Activated CD4-positive, alpha-beta memory T cell treated with anti-CD3 and anti-CD28 coated beads for 36 hours (primary cell): ENCODE results near the gene IQGAP2. TPM values are rescaled to one million over a fixed set of nuclear protein-coding genes. Genes with fewer than 3 reads are reported as not detected.
A peak's percentile ranks its signal among the peaks of the same experiment; 100 is the strongest.

ENCODE experiments used
- CTCF ChIA-PET: fragments of 350-600 bp; sonication (Branson Sonifier 250); formaldehyde crosslinking; loops from one replicate; lab custom pipeline; 2021; ENCODE audit warnings: antibody characterized with exemption, inconsistent platforms; lab: Charles Lee
- POLR2A ChIA-PET: fragments of 350-600 bp; sonication (Branson Sonifier 250); formaldehyde crosslinking; loops from one replicate; lab custom pipeline; 2021; ENCODE audit warnings: antibody characterized with exemption; lab: Charles Lee
- DNase-seq: peaks from one replicate; pipeline ENCODE4 v3.0.0-alpha.2; 2020
- H3K27ac Mint-ChIP-seq: one replicate; pipeline ENCODE4 v1.8.0; 2021; ENCODE audit warnings: mixed read lengths
- H3K27me3 Mint-ChIP-seq: one replicate; pipeline ENCODE4 v1.8.0; 2021; ENCODE audit warnings: mixed read lengths
- H3K36me3 Mint-ChIP-seq: one replicate; pipeline ENCODE4 v1.8.0; 2021; ENCODE audit warnings: mixed read lengths
- H3K4me1 Mint-ChIP-seq: one replicate; pipeline ENCODE4 v1.8.0; 2021; ENCODE audit warnings: low read depth, mixed read lengths
- H3K4me3 Mint-ChIP-seq: one replicate; pipeline ENCODE4 v1.8.0; 2021; ENCODE audit warnings: mild to moderate bottlenecking, mixed read lengths
- H3K9me3 Mint-ChIP-seq: one replicate; pipeline ENCODE4 v1.8.0; 2021; ENCODE audit warnings: mixed read lengths
- intact Hi-C: fragments of 100-400 bp; cut with micrococcal nuclease; formaldehyde crosslinking; loops from one replicate; pipeline ENCODE4 v1.15.1; 2023
- total RNA-seq, 2 experiments: library from RNA; stranded (reverse); gene quantifications; one replicate each; pipeline ENCODE4 v1.2.3, GENCODE V29; 2021

The IQGAP2 gene
- total RNA-seq, 2 experiments from 2014 or later: 92.7 to 93.0 TPM

- Mint-ChIP-seq H3K4me3 (peak overlapping the region; percentile 98), H3K27me3 (no peaks in the 10 kb centered on the region), H3K27ac (peak overlapping the region; percentile 98), H3K36me3 (peaks cover 8% of the 10 kb centered on the region), H3K9me3 (no peaks in the 10 kb centered on the region), H3K4me1 (peaks cover 51% of the 10 kb centered on the region)
- intact Hi-C loops: loop anchor here (1.0 to 5.0 kb wide), 15 partner anchors 70 to 1826 kb away; partner anchors contain the start of genes GCNT4 and POC5
- CTCF ChIA-PET: interaction anchor here (0.7 to 7.5 kb wide), 20 partner anchors 8 to 371 kb away, joined by 3 to 164 read pairs (median 5); no protein-coding TSS in a partner anchor
- POLR2A ChIA-PET: interaction anchor here (0.7 to 5.4 kb wide), 14 partner anchors 13 to 180 kb away, joined by 3 to 68 read pairs (median 5); no protein-coding TSS in a partner anchor
- DNase-seq: peak; percentile 83
Measured at GRCh38 chr5:76403766-76404222, 709 bp downstream of the IQGAP2 start.

GRCh38 chr5:76404223-76405211, 1.4 kb downstream of the IQGAP2 start:
- peak; percentile 90 for DNase-seq
- Mint-ChIP-seq H3K4me1 (peaks cover 57% of the 10 kb centered on the region), H3K4me3 (peak overlapping the region; percentile 98), H3K36me3 (peaks cover 11% of the 10 kb centered on the region), H3K27me3 (no peaks in the 10 kb centered on the region), H3K9me3 (no peaks in the 10 kb centered on the region), H3K27ac (peak overlapping the region; percentile 98)
- ChIA-PET POLR2A (interaction anchor here (0.7 to 5.4 kb wide), 13 partner anchors 10 to 179 kb away, joined by 3 to 68 read pairs (median 5); no protein-coding TSS in a partner anchor), CTCF (interaction anchor here (0.7 to 7.5 kb wide), 19 partner anchors 8 to 370 kb away, joined by 3 to 164 read pairs (median 4); no protein-coding TSS in a partner anchor)
- intact Hi-C loops: loop anchor here (1.0 to 5.0 kb wide), 13 partner anchors 69 to 1827 kb away; partner anchors contain the start of genes GCNT4 and POC5

DNA sequence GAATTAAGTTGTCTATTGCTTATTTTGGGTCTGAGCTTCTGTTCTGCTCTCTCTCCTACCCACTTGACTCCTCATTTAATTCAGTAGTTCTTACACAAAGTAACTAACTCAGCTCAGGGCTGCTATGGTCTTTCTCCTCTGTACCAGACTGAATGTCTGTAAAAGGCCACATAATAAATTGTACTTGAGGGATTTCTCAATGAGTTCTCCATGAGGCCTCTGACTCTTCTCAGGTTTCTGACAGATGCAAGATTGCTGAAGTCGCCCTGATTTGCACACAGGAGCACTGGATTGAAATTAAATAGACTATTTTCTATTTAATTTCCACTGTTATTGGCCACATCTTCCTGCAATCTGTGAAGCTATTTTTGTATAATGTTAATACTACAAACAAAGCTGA, 2.9 kb downstream of the IQGAP2 start:
- no peaks in the 10 kb centered on the region for H3K27me3 Mint-ChIP-seq
- POLR2A ChIA-PET: interaction anchor here (1.4 to 5.4 kb wide), 4 partner anchors 8 to 142 kb away, joined by 3 to 68 read pairs (median 35); no protein-coding TSS in a partner anchor
- H3K36me3 Mint-ChIP-seq: peaks cover 13% of the 10 kb centered on the region
- peaks cover 68% of the 10 kb centered on the region for H3K4me1 Mint-ChIP-seq
- no peaks in the 10 kb centered on the region for H3K9me3 Mint-ChIP-seq
- intact Hi-C loops: no loop called here
- H3K27ac Mint-ChIP-seq: peak overlapping the region; percentile 98
- DNase-seq: no peak
- peak overlapping the region; percentile 98 for H3K4me3 Mint-ChIP-seq
- CTCF ChIA-PET: interaction anchor here (1.2 to 7.5 kb wide), 5 partner anchors 39 to 142 kb away, joined by 3 to 164 read pairs (median 18); no protein-coding TSS in a partner anchor

- intact Hi-C loops: no loop called here
- POLR2A ChIA-PET: interaction anchor here (0.8 to 5.3 kb wide), 3 partner anchors 7 to 141 kb away, joined by 3 to 66 read pairs (median 4); no protein-coding TSS in a partner anchor
- peak overlapping the region; percentile 69 for H3K27ac Mint-ChIP-seq
Measured at GRCh38 chr5:76406673-76407072, 3.6 kb downstream of the IQGAP2 start.

DNA sequence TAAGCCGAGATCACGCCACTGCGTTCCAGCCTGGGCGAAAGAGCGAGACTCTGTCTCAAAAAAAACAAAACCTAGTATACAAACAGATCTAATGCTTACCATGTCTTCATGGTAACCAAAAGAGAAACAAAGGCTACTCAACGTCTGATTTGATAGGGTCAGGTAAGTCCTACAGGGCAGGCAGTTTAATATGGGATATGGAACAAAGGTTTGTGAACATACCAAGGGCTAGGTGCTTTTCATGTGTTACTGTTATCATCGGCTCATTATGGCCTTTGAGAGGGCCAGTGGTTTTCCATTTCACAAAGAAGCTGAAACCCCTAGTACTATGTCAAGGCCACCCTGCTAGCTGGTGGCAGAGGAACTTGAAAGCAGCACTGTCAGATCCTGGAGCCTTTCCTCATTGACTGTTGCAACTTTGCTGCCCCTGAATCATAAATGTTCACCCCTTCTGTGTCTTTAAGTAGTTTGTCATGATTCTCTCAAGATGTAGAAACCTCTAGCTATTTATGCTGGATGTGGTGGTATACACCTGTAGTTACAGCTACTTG, 5.1 kb downstream of the IQGAP2 start:
- ChIA-PET CTCF (interaction anchor here (1.5 to 7.5 kb wide), 2 partner anchors 135 to 175 kb away, joined by 7 to 164 read pairs; no protein-coding TSS in a partner anchor), POLR2A (interaction anchor here (1.3 kb wide), 1 partner anchor 135 kb away, joined by 4 read pairs; no protein-coding TSS in a partner anchor)
- DNase-seq: no peak
- Mint-ChIP-seq H3K36me3 (peaks cover 13% of the 10 kb centered on the region), H3K9me3 (no peaks in the 10 kb centered on the region), H3K4me3 (no peak overlapping the region), H3K27me3 (no peaks in the 10 kb centered on the region), H3K4me1 (peaks cover 70% of the 10 kb centered on the region), H3K27ac (peak overlapping the region; percentile 23)
- intact Hi-C loops: no loop called here

More at GRCh38 chr5:76406673-76407072, 3.6 kb downstream of the IQGAP2 start:
- H3K9me3 Mint-ChIP-seq: no peaks in the 10 kb centered on the region
- peaks cover 69% of the 10 kb centered on the region for H3K4me1 Mint-ChIP-seq
- CTCF ChIA-PET: interaction anchor here (6.5 to 7.5 kb wide), 2 partner anchors 136 to 141 kb away, joined by 70 to 164 read pairs; no protein-coding TSS in a partner anchor
- H3K36me3 Mint-ChIP-seq: peaks cover 13% of the 10 kb centered on the region
- peak; percentile 26 for DNase-seq
- H3K4me3 Mint-ChIP-seq: no peak overlapping the region
- H3K27me3 Mint-ChIP-seq: no peaks in the 10 kb centered on the region

DNA sequence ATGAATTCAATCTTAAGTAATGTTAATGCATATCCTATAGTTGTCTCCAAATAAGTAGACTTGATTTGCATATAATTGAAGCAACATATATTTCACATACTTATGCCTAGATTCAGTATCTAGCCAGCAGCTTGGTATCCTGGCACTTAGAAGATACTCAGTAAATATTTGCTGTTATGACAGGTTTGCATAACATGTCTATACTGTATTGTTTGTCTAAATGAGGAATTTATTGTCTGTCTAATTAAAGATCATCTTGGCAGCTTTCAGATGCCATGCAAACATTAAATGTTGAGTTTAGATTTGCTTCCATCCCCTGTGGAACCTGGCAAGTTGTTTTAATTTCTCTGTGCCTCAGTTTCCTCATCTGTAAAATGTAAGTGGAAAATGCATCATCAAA, 9.4 kb downstream of the IQGAP2 start:
- no peak overlapping the region for H3K27ac Mint-ChIP-seq
- CTCF ChIA-PET: interaction anchor here (1.0 kb wide), 1 partner anchor 9 kb away, joined by 3 read pairs; the partner anchor contains the start of gene IQGAP2
- DNase-seq: no peak
- intact Hi-C loops: no loop called here
- H3K9me3 Mint-ChIP-seq: no peaks in the 10 kb centered on the region
- H3K4me1 Mint-ChIP-seq: peaks cover 76% of the 10 kb centered on the region
- H3K27me3 Mint-ChIP-seq: no peaks in the 10 kb centered on the region
- POLR2A ChIA-PET: no interaction called here
- H3K4me3 Mint-ChIP-seq: no peak overlapping the region
- H3K36me3 Mint-ChIP-seq: peaks cover 6% of the 10 kb centered on the region

DNA sequence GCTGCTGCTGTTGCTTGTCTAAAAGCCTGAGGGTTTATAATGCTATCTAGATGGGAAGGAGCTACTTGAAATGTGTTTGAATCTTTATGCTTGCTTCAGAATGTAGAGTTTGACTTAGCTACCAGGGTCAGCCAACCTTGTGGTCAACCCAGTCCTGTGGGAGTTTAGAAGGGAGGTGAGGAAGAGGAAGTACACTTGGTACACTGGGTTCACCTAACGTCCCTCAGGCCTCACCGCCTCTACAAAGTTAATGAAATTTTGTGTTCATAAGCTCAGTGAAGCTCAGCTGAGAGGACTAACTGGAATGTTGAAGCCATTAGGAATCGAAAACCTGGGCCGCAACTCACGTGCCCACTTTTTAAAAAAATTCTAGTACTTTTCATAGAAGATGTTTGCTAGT, 10.7 kb downstream of the IQGAP2 start:
- H3K4me3 Mint-ChIP-seq: no peak overlapping the region
- no peaks in the 10 kb centered on the region for H3K27me3 Mint-ChIP-seq
- no peak overlapping the region for H3K27ac Mint-ChIP-seq

DNA sequence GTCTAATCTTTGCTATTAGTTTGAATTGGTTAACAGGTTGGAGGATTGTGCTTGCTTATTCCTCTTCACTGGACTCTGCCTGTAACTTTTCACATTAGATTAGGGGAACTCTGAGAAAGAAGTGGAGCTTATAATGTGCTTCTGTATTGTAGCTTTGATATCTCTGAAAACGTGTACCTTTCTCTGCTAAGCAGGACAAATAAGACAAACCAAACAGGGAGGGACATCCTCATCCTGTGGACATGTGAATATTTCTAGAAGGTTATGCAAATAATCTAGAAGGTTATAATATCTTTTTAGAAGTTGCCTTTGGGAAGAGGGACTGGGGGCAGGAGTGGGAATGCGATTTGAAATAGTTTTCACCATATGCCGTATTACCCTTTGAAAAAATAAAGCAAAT, 11.7 kb downstream of the IQGAP2 start:
- Mint-ChIP-seq H3K4me1 (peaks cover 64% of the 10 kb centered on the region), H3K36me3 (peaks cover 2% of the 10 kb centered on the region), H3K9me3 (no peaks in the 10 kb centered on the region), H3K4me3 (no peak overlapping the region), H3K27ac (no peak overlapping the region), H3K27me3 (no peaks in the 10 kb centered on the region)
- no peak for DNase-seq
- intact Hi-C loops: no loop called here
- ChIA-PET CTCF (interaction anchor here (1.3 to 2.0 kb wide), 3 partner anchors 12 to 59 kb away, joined by 3 to 6 read pairs (median 5); partner anchors contain the start of gene IQGAP2), POLR2A (interaction anchor here (0.8 to 1.4 kb wide), 3 partner anchors 9 to 134 kb away, joined by 3 to 4 read pairs (median 3); no protein-coding TSS in a partner anchor)

More for the DNA sequence above, 10.7 kb downstream of the IQGAP2 start:
- ChIA-PET CTCF (interaction anchor here (1.6 kb wide), 1 partner anchor 11 kb away, joined by 6 read pairs; the partner anchor contains the start of gene IQGAP2), POLR2A (interaction anchor here (1.4 kb wide), 1 partner anchor 8 kb away, joined by 4 read pairs; no protein-coding TSS in a partner anchor)
- H3K9me3 Mint-ChIP-seq: no peaks in the 10 kb centered on the region
- H3K36me3 Mint-ChIP-seq: peaks cover 6% of the 10 kb centered on the region
- intact Hi-C loops: no loop called here
- no peak for DNase-seq
- peaks cover 69% of the 10 kb centered on the region for H3K4me1 Mint-ChIP-seq

GRCh38 chr5:76415855-76416254, 12.8 kb downstream of the IQGAP2 start:
- peak overlapping the region; percentile 55 for H3K27ac Mint-ChIP-seq
- DNase-seq: no peak
- H3K27me3 Mint-ChIP-seq: no peaks in the 10 kb centered on the region
- peaks cover 61% of the 10 kb centered on the region for H3K4me1 Mint-ChIP-seq
- H3K36me3 Mint-ChIP-seq: peaks cover 4% of the 10 kb centered on the region
- ChIA-PET POLR2A (interaction anchor here (0.8 kb wide), 1 partner anchor 133 kb away, joined by 3 read pairs; no protein-coding TSS in a partner anchor), CTCF (interaction anchor here (0.9 to 2.0 kb wide), 4 partner anchors 12 to 58 kb away, joined by 3 to 5 read pairs (median 4); partner anchors contain the start of gene IQGAP2)
- no peak overlapping the region for H3K4me3 Mint-ChIP-seq
- H3K9me3 Mint-ChIP-seq: no peaks in the 10 kb centered on the region
- intact Hi-C loops: loop anchor here (2.0 kb wide), 1 partner anchor 57 kb away; no protein-coding TSS in a partner anchor

DNA sequence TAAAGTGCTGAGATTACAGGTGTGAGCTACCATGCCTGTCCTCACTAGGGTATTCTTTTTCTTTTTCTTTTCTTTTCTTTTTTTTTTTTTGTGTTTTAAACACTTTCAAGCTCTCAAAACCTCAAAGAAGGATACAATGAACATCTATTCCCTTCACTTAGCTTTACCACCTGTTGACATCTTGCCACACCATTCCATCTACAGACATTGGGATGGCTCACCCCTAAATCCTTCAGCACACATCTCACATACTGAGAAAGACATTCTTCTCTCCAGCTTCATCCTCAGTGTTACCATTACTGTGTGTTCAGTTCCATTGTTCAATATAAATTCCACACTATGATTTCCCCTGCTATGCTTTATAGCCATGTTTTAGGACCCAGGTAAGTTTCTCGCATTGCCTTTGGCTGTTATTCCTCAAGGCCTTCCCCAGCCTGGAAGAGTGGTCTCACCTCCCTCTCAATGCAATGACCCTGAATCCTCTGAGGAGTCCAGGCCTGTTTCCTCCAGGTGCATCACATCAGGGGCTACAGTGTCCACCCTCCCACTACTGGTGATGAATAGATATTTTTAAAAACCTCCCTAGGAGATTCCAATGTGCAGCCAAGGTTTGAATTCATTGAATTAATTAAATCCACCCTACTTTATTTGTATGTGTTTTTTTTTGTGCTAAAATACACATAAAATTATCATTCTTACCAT, 16.7 kb downstream of the IQGAP2 start:
- Mint-ChIP-seq H3K27me3 (no peaks in the 10 kb centered on the region), H3K4me1 (peaks cover 59% of the 10 kb centered on the region), H3K27ac (no peak overlapping the region), H3K4me3 (no peak overlapping the region), H3K9me3 (no peaks in the 10 kb centered on the region), H3K36me3 (peaks cover 2% of the 10 kb centered on the region)
- intact Hi-C loops: no loop called here
- ChIA-PET POLR2A (interaction anchor here (1.7 kb wide), 1 partner anchor 15 kb away, joined by 5 read pairs; no protein-coding TSS in a partner anchor), CTCF (interaction anchor here (0.6 kb wide), 1 partner anchor 67 kb away, joined by 3 read pairs; no protein-coding TSS in a partner anchor)
- DNase-seq: no peak
